NCI-H2029 (cell line): ENCODE results near the gene WDR1.

ENCODE experiments used
- DNase-seq: peaks from one replicate; lab custom pipeline; 2025; lab: John Stamatoyannopoulos, UW

WDR1 gene, protein sequence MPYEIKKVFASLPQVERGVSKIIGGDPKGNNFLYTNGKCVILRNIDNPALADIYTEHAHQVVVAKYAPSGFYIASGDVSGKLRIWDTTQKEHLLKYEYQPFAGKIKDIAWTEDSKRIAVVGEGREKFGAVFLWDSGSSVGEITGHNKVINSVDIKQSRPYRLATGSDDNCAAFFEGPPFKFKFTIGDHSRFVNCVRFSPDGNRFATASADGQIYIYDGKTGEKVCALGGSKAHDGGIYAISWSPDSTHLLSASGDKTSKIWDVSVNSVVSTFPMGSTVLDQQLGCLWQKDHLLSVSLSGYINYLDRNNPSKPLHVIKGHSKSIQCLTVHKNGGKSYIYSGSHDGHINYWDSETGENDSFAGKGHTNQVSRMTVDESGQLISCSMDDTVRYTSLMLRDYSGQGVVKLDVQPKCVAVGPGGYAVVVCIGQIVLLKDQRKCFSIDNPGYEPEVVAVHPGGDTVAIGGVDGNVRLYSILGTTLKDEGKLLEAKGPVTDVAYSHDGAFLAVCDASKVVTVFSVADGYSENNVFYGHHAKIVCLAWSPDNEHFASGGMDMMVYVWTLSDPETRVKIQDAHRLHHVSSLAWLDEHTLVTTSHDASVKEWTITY

DNA sequence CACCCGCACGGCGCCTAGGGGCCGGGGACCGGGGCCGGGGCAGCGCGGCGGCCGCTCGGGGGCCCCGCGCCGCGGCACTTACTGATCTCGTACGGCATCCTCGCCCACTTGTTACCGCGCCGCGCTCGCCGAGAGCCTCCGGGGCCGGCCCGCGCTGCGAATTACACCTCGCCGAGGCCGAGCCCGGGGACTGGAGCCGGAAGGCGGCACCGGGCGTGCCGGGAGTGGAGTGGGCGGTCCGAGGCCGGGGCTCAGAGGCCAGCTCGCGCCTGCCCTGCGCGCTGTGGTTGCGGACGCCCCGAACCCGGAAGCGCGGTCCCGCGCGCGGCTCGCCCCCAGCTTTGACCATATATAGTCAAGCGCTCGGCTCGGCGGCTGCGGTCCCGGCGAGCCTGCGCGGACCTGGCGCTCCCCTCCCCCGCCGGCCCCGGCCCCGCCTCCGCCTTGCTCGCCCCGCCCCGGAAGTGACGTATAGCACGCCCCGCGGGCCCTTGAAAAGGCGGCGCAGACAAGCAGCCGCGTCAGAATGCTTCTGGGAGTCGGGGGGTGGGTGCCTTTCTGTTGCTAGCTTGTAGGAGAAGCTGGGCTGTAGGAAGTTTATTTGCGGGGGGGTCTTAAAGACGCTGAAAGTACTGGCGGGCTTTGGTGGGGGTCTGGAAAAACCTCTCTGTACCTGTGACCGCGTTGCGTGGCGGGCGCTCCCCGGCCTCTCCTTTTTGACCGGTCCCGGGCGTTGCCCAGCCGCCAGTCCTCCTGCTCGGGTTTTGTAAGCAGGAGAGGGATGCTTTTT is at the start of gene WDR1:
WDR1 (minus strand) TSS at position 231 of the 790 bp plus-strand sequence; CDS start at position 98, 133 bp downstream.
- peak; percentile 90 for DNase-seq

DNA sequence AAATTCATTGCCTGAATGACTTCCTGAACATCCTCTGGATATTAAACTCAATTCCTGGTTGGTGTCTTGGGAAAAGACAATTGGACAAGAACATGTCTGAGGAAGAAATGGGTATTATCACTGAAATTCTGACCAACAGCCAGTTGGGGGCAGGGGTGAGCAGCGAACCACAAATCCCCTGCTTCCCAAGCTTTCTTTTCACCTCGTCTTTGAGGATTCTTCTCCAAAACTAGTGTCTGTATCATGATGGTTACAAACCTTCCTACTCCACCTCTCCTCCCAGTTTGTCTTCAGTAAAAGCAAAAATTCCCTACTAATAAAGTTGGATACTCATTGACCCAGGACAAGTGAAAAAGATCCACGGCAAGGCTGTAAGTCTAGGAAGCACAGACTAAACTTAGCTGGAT is 48.3 kb upstream of the WDR1 start:
- DNase-seq, result peak; percentile 27

DNA sequence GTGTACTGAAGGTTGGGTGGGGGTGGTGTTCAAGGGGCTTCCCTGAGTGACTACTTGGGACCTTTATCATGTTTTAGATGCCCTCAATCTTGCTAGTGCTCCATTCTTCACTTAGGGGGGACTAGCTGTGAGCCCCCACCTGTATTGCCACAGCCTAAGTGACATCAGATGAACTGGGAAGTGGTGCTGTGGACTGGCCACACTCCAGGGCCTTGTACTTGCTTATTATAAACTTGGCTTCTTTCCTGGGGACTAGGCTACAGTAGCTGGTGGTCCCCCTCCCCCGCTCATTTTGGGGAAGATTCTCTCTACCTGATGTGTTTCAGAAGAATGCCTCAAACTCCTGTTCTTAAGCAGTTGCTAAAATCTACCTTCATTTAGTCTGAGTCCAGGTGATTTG is 46.7 kb upstream of the WDR1 start:
- DNase-seq, result no peak

DNA sequence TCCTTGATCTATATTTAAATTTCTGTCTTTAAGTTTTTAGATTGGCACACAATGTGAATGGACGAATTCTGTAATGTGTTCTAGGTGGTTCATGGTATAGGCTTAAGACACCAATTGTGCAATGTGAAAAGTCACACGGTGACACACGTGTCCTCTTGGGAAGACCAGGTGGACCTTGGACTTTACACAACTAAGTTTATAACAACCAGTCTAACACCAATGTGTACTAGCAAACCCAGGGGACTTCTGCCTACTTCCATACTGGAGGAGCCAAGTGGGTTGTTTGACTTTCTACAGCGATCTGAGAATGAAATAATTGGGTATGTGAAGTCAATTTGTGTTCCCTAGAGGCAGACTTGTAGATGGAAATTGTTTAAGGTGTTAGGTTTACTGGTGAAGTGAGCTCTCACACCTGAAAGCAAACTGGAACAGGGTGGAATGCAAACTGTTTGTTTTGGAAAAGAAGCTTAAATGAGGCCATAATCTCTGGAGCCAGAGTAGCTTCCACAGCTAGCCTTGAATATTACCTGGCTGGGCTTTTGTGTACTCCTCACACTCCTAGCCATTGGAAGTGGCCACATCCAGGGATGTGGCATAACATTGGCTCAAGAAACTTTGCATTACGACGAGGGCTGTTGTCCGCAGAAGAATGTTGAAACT is 45.9 kb upstream of the WDR1 start:
- no peak for DNase-seq

DNA sequence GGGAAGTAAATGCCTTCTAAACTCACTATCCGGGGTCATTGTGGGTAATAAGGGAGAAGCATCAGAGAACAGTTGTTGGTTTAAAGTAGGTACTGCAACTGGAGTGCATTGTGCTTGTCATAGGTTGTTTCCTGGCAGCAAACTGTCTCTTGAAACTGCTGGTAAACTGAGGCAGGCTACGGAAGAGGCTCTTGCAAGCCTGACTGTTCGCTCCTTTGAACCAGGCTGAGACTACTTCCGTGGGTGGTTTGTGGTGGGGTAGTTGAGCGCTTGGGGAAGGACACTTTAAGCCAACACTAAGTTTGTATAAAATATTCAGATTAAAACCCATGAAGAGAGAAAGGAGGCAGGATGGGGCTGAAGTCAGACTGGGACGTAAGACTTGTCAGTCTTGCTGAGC is 45.2 kb upstream of the WDR1 start:
- no peak for DNase-seq

DNA sequence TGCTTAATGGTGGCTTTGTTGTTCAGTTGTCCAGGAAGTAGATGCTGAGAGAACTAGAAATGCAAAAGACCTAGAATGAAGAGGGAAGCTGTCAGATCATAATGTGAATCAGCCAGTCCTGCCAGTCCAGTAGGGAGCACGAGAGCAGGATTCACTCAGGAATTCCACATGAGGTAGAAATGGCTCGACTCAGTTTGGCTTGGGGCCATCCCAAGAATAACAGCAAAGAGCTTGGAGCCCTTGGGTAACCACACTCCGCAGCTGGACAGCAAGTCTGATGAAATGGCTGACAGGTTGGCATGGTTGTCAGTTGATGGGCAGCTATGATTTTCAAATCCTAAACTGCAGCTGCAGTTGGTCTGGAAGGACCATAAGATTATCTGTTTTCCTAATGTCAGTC is 44.5 kb upstream of the WDR1 start:
- DNase-seq, result no peak

DNA sequence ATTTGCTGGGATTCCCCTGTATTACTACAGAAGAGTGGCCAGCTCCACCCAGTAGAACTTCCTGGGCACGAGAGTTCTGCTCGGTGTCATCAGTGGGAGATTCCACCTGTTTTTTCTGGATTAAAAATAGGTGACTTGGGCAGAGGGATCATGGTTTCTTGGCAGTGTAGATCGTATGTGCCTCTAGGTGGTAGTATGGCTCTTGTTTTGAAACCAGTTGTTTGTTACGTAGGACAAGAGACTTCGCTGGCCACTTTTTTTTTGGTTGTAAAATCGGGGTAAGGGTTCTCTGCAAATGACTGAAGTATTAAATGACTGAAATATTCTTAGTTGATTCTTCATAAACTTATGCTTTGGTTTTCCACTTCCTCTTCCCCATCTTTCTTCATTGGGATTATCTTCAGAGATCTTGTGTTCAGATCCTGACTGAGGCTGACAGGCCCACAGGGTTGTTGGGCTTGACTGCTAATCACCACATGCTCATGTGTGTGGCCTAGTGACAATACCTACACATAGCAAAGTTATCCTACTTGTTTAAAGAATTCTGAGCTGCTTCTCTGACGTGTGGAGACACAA is 43.8 kb upstream of the WDR1 start:
- DNase-seq, result no peak

DNA sequence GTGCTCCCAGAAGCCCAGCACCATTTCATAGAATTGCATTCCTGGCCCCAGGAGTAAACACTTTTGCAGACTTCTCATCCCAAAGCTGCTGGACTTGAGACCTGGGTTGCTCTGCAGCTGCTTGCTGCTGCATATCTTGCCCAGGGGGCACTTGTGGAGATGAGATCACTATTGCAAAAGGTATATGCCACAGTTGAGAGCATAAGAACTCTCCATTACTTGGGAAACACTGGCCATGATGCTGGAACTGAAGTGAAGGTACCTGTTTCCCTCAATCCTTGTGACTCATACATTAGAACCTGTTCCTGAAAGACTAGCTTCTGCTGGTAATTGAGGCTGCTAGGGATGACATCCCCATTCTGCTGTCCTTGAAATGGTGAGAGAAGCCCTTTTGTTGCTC is 43.1 kb upstream of the WDR1 start:
- DNase-seq, result no peak

DNA sequence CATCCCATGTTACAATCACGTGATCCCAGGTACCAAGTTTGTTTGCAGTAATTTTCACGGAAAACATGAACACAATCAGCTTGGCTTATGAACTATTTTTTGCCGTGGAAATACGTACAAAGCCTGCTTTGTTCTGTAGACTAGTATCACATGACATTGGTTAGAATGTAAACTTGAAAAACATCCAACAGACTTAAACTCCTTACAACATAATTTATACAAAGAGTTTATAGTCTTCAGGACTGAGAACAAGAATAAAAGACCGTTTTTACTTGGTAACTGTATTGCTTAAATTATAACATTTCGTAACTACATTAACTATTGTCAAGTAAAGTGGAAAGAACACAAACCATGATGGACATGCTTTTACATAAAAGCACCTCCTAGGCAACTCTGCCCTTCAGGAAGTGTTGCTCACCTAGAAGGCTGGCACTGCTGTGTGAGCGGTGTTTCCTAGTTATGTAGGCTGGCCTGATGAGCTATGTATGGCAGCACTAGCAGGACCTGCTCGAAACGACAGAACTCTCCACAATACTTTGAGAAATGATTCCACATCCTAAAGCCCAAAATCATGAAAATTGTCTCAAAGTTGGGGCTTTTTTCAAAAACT is 41.8 kb upstream of the WDR1 start:
- no peak for DNase-seq

DNA sequence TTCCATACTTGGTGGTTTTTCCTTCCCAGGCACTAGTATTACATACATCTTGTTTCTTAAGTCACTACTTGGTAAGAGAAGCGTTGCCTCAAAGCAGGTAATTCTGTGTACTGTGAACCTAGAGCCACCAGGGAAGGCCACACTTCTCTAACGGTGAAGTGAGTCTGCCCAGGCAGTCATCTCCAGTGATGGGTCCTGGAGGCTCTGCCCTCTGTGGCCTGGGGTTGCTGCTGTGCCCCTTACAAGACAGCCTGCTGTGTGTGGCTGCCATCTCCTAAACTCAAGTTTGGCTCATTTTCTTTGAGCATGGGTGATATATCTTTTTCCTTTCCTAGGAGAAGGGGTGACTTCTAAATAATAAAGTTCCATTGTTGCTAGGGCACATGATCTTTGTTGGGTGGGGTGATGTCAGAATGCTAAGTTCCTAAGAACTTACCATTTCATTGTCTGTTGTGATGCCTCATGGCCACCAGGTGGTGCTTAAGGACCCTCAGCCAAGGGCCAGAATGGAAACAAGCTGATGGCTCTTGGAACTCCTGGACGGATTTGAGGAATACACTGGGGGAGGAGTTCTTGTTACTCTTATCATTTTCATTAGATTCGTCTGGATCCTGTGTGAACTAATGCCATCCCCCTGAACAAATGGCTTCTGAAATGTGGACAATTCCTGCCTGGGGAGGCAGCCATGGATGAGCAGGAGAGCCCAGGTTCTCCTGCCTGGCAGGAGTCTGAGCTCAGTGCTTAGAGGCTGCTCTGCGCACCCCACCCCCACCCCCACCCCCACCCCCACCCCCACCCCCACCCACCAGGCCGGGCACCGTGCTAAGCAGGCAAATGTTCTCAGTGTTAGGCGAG is 41.1 kb upstream of the WDR1 start:
- DNase-seq, result peak; percentile 54

DNA sequence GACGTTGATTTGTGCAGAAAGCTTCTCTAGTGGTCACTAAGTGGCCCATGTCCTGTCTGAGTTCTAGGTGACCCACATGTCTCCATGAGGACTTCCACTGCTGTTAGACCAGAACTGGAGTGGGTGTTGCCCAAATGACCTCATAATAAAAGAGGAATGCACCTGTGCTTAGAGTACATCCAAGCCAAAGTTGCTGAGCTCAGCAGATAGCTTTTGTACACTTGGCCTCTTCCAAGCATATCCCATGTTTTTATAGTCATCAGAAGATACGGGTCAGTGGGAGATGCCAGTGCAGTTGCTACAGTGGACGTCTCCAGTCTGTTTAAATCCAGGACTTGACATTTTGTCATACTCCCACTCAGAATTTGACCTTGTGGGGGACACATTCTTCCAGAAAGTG is 37.6 kb upstream of the WDR1 start:
- DNase-seq, result no peak

DNA sequence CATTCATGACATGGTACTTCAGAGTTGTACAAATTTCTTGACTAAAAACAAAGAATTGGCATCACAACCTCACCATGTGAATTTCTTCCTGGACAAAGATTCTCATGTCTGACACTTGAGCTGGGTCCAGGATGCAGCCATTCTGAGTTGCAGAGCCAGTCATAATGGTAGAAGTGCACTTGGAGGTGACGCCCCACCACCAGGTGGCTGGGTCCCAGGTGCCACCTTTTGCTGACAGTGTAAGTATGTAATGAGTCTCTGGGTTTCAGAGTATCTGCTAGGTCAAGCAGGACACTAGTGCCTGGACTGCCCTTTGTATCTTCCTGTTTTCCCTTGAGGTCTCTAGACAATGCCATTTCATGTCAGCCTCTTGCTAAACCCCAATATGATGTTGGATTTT is 36.6 kb upstream of the WDR1 start:
- no peak for DNase-seq

DNA sequence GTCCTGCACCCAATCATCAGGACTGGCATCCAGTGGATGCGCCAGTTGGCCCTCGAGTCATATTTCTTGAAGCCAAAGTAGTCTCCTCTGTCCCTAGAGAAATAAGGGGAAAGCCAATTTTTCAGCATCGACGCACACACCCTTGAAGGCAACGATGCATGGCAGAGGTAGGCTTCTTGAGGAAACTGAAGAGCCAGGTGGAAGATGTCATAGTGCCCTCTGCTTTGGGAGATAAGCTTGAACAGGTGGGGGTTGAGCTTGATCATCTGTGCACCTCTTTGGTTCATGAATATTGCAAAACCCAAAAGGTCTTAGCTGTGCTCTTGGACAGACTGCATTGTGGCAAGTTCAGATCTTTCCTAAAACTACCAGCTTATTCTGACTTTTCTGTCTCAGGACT is 34.6 kb upstream of the WDR1 start:
- DNase-seq, result no peak

DNA sequence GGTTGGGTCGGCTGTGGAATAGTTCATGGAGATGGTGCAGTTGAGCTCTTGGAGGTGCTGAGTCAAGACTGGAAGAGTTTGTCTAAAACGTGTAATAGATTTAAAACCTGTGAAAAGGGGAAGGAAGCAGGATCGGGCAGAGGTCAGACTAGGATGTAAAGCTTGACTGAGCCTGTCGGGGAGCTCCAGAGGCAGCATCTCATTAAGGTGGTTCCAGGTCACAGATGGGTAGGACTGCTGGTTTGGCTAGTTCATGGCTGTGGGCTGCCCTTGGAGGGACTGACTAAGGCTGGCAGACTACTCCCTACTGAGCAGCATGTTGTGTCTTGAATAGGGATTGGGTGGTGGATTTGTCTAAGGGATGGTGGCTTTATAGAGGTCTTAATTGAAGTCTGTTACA is 28.4 kb upstream of the WDR1 start:
- no peak for DNase-seq

DNA sequence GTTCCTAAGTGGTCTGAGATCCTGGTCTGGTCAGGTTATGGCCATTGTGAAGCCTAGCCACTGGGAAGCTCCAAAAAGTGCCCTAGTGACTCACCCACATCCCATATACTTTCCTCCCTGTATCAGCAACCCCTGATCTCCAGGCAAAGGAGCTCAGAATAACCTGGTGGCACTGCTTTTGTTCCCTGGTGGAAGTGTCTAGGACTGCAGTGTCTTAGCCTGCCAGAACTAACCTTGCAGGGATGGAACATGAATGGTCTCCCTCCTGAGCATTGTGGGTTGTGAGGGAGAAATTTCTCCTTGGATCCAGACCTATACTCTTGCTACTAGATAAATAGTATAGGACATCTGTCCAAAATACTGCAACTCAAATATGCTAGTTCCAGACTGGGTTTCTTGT is 27.9 kb upstream of the WDR1 start:
- no peak for DNase-seq

DNA sequence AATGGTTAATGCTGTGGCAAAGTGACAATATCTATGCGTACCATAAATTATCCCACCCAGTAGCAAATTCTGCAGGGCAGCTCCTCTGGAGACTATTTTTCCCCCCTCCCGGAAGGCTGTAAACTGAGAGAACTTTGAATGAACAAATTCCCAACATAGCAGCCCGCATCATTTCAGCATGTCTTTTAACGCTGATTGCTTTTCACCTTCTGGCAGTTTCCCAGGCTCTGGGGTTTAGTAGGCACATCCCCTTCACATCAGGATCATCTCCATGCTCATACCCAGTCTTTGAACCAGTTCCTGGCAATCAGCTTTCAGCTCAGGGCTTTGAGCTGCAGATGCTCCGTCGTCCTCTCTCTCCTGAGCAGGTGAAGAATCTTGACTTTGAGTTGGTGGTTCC is 26.6 kb upstream of the WDR1 start:
- DNase-seq, result no peak

DNA sequence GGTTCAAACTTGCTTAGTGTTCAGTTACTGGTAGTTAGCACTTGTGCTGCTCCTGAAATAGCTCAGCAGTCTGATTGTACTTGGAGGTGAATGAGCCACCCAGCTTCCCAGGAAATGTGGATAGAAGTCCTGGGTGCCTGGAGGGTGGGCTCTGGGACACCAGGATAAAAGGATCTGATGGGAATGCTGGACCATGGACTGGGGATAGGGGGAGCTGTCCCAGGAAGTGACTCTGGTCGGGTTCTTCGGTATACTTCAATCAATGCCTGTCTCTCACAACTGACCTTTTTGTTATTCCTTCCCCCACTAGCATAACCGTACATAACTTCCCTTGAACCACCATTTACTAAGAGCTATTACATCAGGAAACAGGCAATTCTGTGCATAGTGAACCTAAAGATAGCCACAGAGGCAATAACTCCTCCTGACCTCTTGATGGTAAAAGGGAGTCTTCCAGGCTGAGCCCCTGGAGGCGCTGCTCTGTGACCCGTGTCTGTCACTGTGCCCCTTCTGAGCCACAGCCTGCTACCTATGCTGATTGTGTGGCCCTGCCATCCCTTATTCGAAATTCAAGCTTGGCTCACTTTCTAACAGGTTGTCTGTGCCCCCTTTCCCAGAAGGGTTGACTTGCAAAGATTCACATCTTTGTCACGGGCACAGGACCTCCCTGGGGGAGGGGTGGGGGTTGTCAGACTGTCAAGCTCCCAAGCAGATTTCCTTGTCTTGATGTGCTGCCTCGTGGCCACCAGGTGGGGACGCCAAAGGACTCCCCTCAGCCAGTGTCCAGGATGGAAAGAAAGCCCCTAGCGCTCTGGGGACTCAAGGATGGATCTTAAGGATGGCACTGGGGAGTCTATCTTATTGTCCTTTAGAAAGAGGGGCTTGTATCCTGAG is 24.5 kb upstream of the WDR1 start:
- DNase-seq, result no peak

DNA sequence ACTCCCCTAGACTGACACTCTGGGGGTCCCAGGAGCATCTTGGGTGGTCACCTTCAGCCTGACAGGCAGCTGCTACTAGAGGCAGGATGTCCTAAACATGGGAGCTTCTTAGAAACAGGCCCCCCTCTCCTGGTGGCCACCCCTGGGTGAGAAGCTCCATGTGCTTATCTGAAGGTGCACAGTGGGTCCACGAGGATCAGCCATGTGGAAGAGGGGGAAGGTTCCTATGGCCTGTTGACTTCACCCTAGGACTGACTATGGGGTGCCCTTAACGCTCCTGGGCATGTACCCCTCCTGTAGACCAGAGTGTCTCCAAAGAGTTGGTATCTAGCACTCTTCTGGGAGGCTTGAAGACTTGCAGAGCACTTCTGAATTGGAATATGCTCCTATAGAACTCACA is 22.9 kb upstream of the WDR1 start:
- no peak for DNase-seq

DNA sequence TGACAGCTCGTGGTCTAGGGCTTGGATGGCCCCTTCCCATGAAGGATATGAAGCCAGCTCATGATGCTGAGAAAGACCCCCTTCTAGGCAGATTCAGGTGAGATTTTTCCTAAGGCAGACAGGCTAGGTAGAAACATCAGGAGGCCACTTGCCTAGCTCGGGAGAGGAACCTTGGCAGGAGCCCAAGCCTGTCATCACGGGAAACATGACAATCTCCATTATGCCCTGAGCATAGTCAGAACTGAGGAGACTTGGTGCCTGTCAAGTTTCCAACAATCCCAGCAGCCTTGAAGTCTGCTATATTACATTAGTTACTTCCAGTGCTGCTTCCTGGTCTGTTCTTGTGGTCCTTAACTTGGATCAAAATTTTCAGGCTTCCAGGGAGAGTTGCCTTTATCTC is 18.7 kb upstream of the WDR1 start:
- DNase-seq, result no peak

DNA sequence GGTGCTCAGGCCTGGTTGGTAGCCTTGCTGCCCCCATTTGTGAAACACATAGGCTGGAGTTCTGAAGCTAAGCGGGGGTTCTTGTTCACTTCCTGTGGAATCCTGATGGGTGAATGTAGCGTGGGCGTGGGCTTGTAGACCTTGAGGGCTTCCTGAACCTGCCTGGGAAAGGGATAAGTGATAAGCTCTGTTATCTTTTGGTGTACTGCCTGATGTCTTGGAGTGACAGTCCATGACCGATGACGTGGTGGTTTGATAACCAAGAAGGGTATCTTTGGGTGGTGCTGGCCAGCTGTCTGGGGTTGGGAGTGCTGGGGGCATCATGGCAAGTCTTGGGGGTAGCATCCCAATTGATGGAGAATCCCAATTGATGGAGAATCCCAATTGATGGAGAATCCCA is 17.5 kb upstream of the WDR1 start:
- DNase-seq, result no peak
